K562 treated with DMSO at 1 percent for 48 hours (cell line): ENCODE results near the gene OR4N2. TPM values are rescaled to one million over a fixed set of nuclear protein-coding genes. Genes with fewer than 3 reads are reported as not detected.

Experiments
- total RNA-seq: library from RNA; unstranded; fragments of 300-600 nt; gene quantifications from 2 replicates; pipeline ENCODE4 v1.2.3, GENCODE V29; 2022; ENCODE audit warnings: low replicate concordance; ENCODE audit errors: extremely low read depth

Gene OR4N2, protein sequence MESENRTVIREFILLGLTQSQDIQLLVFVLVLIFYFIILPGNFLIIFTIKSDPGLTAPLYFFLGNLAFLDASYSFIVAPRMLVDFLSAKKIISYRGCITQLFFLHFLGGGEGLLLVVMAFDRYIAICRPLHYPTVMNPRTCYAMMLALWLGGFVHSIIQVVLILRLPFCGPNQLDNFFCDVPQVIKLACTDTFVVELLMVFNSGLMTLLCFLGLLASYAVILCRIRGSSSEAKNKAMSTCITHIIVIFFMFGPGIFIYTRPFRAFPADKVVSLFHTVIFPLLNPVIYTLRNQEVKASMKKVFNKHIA
- total RNA-seq = not detected in 2 replicates

DNA sequence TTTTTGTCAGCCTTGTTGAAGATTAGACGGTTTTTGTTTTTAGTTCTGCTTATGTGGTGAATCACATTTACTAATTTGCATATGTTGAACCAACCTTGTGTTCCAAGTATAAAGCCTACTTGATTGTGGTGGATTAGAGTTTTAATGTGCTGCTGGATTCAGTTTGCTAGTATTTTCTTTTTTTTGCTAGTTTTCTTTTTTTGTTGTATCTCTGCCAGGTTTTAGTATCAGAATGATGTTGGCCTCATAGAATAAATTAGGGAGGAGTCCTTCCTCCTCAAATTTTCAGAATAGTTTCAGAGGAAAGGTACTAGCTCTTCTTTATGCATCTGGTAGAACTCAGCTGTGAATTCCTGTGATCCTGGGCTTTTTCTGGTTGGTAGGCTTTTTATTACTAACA, at the start of gene OR4N2:
TSS of gene OR4N2 (plus strand) at position 301 of the 400 bp plus-strand sequence. CDS start 23,679 bp downstream, outside the sequence.

DNA sequence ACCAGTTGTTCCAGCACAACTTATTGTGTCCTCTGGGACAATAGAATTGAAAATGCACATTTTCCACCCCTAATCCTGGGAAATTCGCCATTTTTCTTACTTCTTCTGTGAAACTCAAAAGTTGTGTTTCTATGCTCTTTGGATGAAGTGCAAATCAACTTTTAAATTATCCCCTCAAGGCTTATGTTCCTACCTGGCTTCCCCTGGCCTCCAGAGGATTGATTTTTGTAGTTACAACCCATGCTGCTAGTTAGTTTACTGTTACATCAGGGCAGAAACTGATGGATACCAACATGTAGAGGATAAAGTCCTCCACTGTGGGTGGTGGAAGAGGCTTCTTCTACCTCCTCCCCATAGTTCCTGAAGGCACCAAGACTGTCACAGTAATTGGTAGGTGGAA, 30.4 kb upstream of the OR4N2 start, which contains the start of gene OR4M1:
TSS of gene OR4M1 (plus strand) at position 301 of the 400 bp plus-strand sequence. CDS start 6,819 bp downstream, outside the sequence.

DNA sequence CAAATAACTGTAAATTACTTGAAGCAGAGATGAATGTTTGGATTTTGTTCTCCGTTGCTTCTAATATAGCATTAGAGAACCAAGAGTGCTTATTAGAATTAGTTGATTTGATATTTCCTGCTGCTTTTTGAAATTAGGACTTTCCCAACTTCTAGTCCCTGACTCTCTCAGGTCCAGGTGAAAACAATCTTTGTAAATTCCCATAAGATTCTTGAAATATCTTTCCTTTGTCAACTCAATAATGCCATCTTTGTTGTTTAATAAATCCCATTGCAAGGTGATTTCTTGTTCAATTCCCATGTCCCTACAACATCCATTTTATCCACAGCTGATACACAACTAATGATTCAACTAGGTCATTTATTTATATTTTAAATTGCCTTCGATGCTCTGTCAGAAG, 71.3 kb downstream of the OR4N2 start, which contains the start of gene OR4K2:
TSS of gene OR4K2 (plus strand) at position 301 of the 400 bp plus-strand sequence. CDS start 1,126 bp downstream, outside the sequence.

Other genes starting within 250 kb of the OR4N2 start
- not detected in 2 replicates for gene OR11H2, start 89.9 kb upstream of the OR4N2 start, total RNA-seq
- not detected in 2 replicates for gene OR4Q3, start 60.2 kb upstream of the OR4N2 start, total RNA-seq
- not detected in 2 replicates for gene OR4M1, start 30.3 kb upstream of the OR4N2 start, total RNA-seq
- gene OR4K2, start 71.4 kb downstream of the OR4N2 start, total RNA-seq = not detected in 2 replicates
- not detected in 2 replicates for gene OR4K5, start 116.8 kb downstream of the OR4N2 start, total RNA-seq
- not detected in 2 replicates for gene OR4K1, start 127.1 kb downstream of the OR4N2 start, total RNA-seq
- not detected in 2 replicates for gene OR4K15, start 171.8 kb downstream of the OR4N2 start, total RNA-seq
- gene OR4Q2, start 198.4 kb downstream of the OR4N2 start, total RNA-seq = not detected in 2 replicates
- gene OR4K14, start 215.5 kb downstream of the OR4N2 start, total RNA-seq = not detected in 2 replicates
- not detected in 2 replicates for gene OR4K13, start 232.3 kb downstream of the OR4N2 start, total RNA-seq